SJCRH30 (cell line): Measurements from ENCODE around the gene KCNMA1. TPM values are rescaled to one million over a fixed set of nuclear protein-coding genes. Genes with fewer than 3 reads are reported as not detected.

Source experiments
- DNase-seq, 2 experiments: peaks; one replicate each; pipeline ENCODE4 v3.0.0-alpha.2; 2015 to 2020
- H3K27ac ChIP-seq: fragments of 250-450 bp; sonication (Bioruptor Pico); 2 replicates; pipeline ENCODE4 v1.5.1; 2020; ENCODE audit warnings: mild to moderate bottlenecking, moderate library complexity
- H3K27me3 ChIP-seq: fragments of 250-450 bp; sonication (Bioruptor Pico); 2 replicates; pipeline ENCODE4 v1.5.1; 2020; ENCODE audit warnings: mild to moderate bottlenecking, moderate library complexity
- H3K36me3 ChIP-seq: fragments of 250-450 bp; sonication (Bioruptor Pico); 2 replicates; pipeline ENCODE4 v1.5.1; 2020; ENCODE audit warnings: mild to moderate bottlenecking, moderate library complexity
- H3K4me1 ChIP-seq: fragments of 250-450 bp; sonication (Bioruptor Pico); 2 replicates; pipeline ENCODE4 v1.5.1; 2020; ENCODE audit warnings: mild to moderate bottlenecking, moderate library complexity
- H3K4me3 ChIP-seq: fragments of 250-450 bp; sonication (Bioruptor Pico); 2 replicates; pipeline ENCODE4 v1.5.1; 2020; ENCODE audit warnings: mild to moderate bottlenecking, moderate library complexity
- H3K9me3 ChIP-seq: fragments of 250-450 bp; sonication (Bioruptor Pico); replicated peaks from 2 replicates; pipeline ENCODE4 v1.5.1; 2020; ENCODE audit warnings: mild to moderate bottlenecking, moderate library complexity
- total RNA-seq: library from RNA; depleted of rRNA; stranded (reverse); fragments of >200 nt; shearing (Covaris generic); gene quantifications from 2 replicates; pipeline ENCODE4 v1.2.3, GENCODE V29; 2014

Gene KCNMA1
- total RNA-seq, 1 experiment from 2014 or later, result 0.69 TPM

GRCh38 chr10:77031531-77032187, 605.9 kb downstream of the KCNMA1 start:
- no peak overlapping the region for H3K27ac ChIP-seq
- no peaks in the 10 kb centered on the region for H3K4me1 ChIP-seq
- no peaks in the 10 kb centered on the region for H3K27me3 ChIP-seq
- no peak overlapping the region for H3K4me3 ChIP-seq
- no peak for DNase-seq
- H3K9me3 ChIP-seq, result no peaks in the 10 kb centered on the region
- no peaks in the 10 kb centered on the region for H3K36me3 ChIP-seq

GRCh38 chr10:77030974-77031373, 606.6 kb downstream of the KCNMA1 start:
- no peaks in the 10 kb centered on the region for H3K27me3 ChIP-seq
- H3K36me3 ChIP-seq, result no peaks in the 10 kb centered on the region
- no peak overlapping the region for H3K4me3 ChIP-seq
- no peaks in the 10 kb centered on the region for H3K4me1 ChIP-seq
- H3K9me3 ChIP-seq, result no peaks in the 10 kb centered on the region
- DNase-seq, result no peak
- no peak overlapping the region for H3K27ac ChIP-seq

- Histone ChIP-seq H3K27ac (no peak overlapping the region), H3K27me3 (no peaks in the 10 kb centered on the region), H3K36me3 (no peaks in the 10 kb centered on the region), H3K9me3 (no peaks in the 10 kb centered on the region), H3K4me3 (no peak overlapping the region), H3K4me1 (no peaks in the 10 kb centered on the region)
- DNase-seq, result no peak
Observed at GRCh38 chr10:77029777-77030717, 607.6 kb downstream of the KCNMA1 start.

- Histone ChIP-seq H3K4me3 (no peak overlapping the region), H3K36me3 (no peaks in the 10 kb centered on the region), H3K9me3 (no peaks in the 10 kb centered on the region), H3K27ac (no peak overlapping the region), H3K27me3 (no peaks in the 10 kb centered on the region), H3K4me1 (no peaks in the 10 kb centered on the region)
- no peak for DNase-seq
Observed at GRCh38 chr10:77028042-77028441, 609.6 kb downstream of the KCNMA1 start.

GRCh38 chr10:77027576-77027975, 610.0 kb downstream of the KCNMA1 start:
- H3K27ac ChIP-seq, result no peak overlapping the region
- no peaks in the 10 kb centered on the region for H3K9me3 ChIP-seq
- no peaks in the 10 kb centered on the region for H3K4me1 ChIP-seq
- no peaks in the 10 kb centered on the region for H3K27me3 ChIP-seq
- no peak for DNase-seq
- no peak overlapping the region for H3K4me3 ChIP-seq
- no peaks in the 10 kb centered on the region for H3K36me3 ChIP-seq

GRCh38 chr10:77027141-77027540, 610.5 kb downstream of the KCNMA1 start:
- no peak for DNase-seq
- Histone ChIP-seq H3K4me3 (no peak overlapping the region), H3K27me3 (no peaks in the 10 kb centered on the region), H3K36me3 (no peaks in the 10 kb centered on the region), H3K9me3 (no peaks in the 10 kb centered on the region), H3K4me1 (no peaks in the 10 kb centered on the region), H3K27ac (no peak overlapping the region)

- no peaks in the 10 kb centered on the region for H3K27me3 ChIP-seq
- H3K4me3 ChIP-seq, result no peak overlapping the region
- H3K36me3 ChIP-seq, result no peaks in the 10 kb centered on the region
- H3K9me3 ChIP-seq, result no peaks in the 10 kb centered on the region
- no peak for DNase-seq
- H3K27ac ChIP-seq, result no peak overlapping the region
- no peaks in the 10 kb centered on the region for H3K4me1 ChIP-seq
Observed at GRCh38 chr10:77026148-77026547, 611.5 kb downstream of the KCNMA1 start.

GRCh38 chr10:77024461-77024860, 613.1 kb downstream of the KCNMA1 start:
- Histone ChIP-seq H3K9me3 (no peaks in the 10 kb centered on the region), H3K36me3 (no peaks in the 10 kb centered on the region), H3K27ac (no peak overlapping the region)

GRCh38 chr10:77023396-77023795, 614.2 kb downstream of the KCNMA1 start:
- no peak overlapping the region for H3K27ac ChIP-seq
- H3K9me3 ChIP-seq, result no peaks in the 10 kb centered on the region
- no peaks in the 10 kb centered on the region for H3K27me3 ChIP-seq
- no peaks in the 10 kb centered on the region for H3K4me1 ChIP-seq
- H3K4me3 ChIP-seq, result no peak overlapping the region
- DNase-seq, result no peak
- H3K36me3 ChIP-seq, result no peaks in the 10 kb centered on the region

More at GRCh38 chr10:77024461-77024860, 613.1 kb downstream of the KCNMA1 start:
- Histone ChIP-seq H3K4me3 (no peak overlapping the region), H3K4me1 (no peaks in the 10 kb centered on the region), H3K27me3 (no peaks in the 10 kb centered on the region)
- DNase-seq, result no peak

- no peak overlapping the region for H3K27ac ChIP-seq
Observed at GRCh38 chr10:77022671-77023070, 614.9 kb downstream of the KCNMA1 start.

GRCh38 chr10:77021966-77022490, 615.6 kb downstream of the KCNMA1 start:
- no peak overlapping the region for H3K27ac ChIP-seq
- H3K27me3 ChIP-seq, result 0 out of 2 replicates have a peak, but pooled peaks cover 2% of the 10 kb centered on the region
- H3K9me3 ChIP-seq, result no peaks in the 10 kb centered on the region
- H3K4me1 ChIP-seq, result no peaks in the 10 kb centered on the region
- no peak overlapping the region for H3K4me3 ChIP-seq
- DNase-seq, result no peak
- H3K36me3 ChIP-seq, result no peaks in the 10 kb centered on the region

More at GRCh38 chr10:77022671-77023070, 614.9 kb downstream of the KCNMA1 start:
- Histone ChIP-seq H3K4me3 (no peak overlapping the region), H3K27me3 (no peaks in the 10 kb centered on the region), H3K4me1 (no peaks in the 10 kb centered on the region), H3K9me3 (no peaks in the 10 kb centered on the region), H3K36me3 (no peaks in the 10 kb centered on the region)
- no peak for DNase-seq

GRCh38 chr10:77020426-77021040, 617.1 kb downstream of the KCNMA1 start:
- H3K36me3 ChIP-seq, result no peaks in the 10 kb centered on the region
- no peak overlapping the region for H3K27ac ChIP-seq
- no peaks in the 10 kb centered on the region for H3K4me1 ChIP-seq
- no peak overlapping the region for H3K4me3 ChIP-seq
- DNase-seq, result no peak
- H3K27me3 ChIP-seq, result 0 out of 2 replicates have a peak, but pooled peaks cover 3% of the 10 kb centered on the region
- no peaks in the 10 kb centered on the region for H3K9me3 ChIP-seq

GRCh38 chr10:77016855-77017254, 620.8 kb downstream of the KCNMA1 start:
- Histone ChIP-seq H3K27ac (no peak overlapping the region), H3K36me3 (no peaks in the 10 kb centered on the region)

GRCh38 chr10:77016278-77016815, 621.3 kb downstream of the KCNMA1 start:
- Histone ChIP-seq H3K4me1 (no peaks in the 10 kb centered on the region), H3K9me3 (no peaks in the 10 kb centered on the region), H3K27ac (no peak overlapping the region), H3K27me3 (0 out of 2 replicates have a peak, but pooled peaks cover 3% of the 10 kb centered on the region), H3K36me3 (no peaks in the 10 kb centered on the region), H3K4me3 (no peak overlapping the region)
- DNase-seq, result no peak

More at GRCh38 chr10:77016855-77017254, 620.8 kb downstream of the KCNMA1 start:
- H3K27me3 ChIP-seq, result 0 out of 2 replicates have a peak, but pooled peaks cover 3% of the 10 kb centered on the region
- H3K4me3 ChIP-seq, result no peak overlapping the region
- no peaks in the 10 kb centered on the region for H3K4me1 ChIP-seq
- DNase-seq, result no peak
- H3K9me3 ChIP-seq, result no peaks in the 10 kb centered on the region
